ENCODE results near the gene CABP1.
"Not testable (repeated sequence)": the region's sequence is repeated elsewhere in the genome, so short reads cannot be mapped to it uniquely, and the experiment has no call there.

The CABP1 gene

DNA sequence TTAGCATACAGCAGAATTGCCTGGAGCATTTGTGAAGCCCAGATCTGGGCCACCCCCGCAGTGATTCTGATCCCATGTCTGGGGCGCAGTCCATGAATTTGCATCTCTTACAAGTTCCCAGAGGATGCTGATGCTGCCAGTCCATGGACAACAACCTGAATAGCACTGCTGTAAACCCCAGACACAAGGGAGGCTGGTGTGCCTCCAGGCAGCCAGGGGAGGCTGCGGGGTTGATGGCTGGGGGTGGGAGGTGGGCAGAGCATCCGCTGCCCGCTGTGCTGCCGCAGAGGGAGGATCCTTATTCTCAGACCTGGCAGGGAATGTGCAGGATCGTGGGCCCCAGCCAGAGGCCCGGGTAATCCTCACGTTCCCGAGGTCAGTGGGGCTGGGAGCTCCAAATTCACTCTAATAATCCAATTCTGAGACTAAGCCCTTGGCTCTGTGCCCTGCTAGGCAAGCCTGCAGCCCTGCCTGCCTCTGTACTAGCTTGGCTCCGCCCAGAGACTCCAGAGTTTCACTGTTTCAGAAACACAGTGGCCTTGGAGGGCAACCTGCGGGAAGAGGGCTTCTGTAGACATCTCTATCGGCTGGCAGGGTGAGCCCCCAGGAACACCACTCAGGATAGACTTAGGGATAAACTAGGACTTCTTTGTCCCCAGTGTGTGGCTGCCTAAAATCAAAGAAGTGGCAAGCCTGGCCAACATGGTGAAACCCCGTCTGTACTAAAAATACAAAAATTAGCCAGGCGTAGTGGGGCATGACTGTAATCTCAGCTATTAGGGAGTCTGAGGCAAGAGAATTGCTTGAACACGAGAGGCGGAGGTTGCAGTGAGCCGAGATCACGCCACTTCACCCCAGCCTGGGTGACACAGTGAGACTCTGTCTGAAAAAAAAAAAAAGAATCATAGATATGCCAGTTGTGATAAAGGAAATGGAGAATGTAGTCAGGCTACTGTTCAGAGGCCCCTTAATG is 28.7 kb downstream of the CABP1 start:
- peak; percentile 1 for DNase-seq

- DNase-seq: not testable (repeated sequence)
Measured at GRCh38 chr12:120670237-120670636, 29.8 kb downstream of the CABP1 start.

DNA sequence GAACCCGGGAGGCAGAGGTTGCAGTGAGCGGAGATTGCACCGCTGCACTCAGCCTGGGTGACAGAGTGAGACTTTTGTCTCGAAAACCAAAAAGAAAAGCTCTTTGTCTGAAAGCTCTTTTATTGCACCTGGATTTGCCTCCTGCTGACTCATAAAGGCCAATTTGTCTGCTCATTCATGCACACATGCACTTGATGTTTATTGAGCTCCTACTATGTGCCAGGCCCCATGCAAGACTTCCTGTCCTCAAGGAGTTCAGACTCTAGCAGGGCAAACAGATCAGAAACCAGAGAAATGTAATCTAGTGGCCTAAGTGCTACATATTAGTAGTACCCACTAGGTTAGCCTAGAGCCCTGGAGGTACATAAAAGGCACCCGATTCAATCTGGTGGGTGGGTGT is 30.2 kb downstream of the CABP1 start:
- DNase-seq: no peak

GRCh38 chr12:120674097-120674636 is 33.7 kb downstream of the CABP1 start:
- DNase-seq: no peak

DNA sequence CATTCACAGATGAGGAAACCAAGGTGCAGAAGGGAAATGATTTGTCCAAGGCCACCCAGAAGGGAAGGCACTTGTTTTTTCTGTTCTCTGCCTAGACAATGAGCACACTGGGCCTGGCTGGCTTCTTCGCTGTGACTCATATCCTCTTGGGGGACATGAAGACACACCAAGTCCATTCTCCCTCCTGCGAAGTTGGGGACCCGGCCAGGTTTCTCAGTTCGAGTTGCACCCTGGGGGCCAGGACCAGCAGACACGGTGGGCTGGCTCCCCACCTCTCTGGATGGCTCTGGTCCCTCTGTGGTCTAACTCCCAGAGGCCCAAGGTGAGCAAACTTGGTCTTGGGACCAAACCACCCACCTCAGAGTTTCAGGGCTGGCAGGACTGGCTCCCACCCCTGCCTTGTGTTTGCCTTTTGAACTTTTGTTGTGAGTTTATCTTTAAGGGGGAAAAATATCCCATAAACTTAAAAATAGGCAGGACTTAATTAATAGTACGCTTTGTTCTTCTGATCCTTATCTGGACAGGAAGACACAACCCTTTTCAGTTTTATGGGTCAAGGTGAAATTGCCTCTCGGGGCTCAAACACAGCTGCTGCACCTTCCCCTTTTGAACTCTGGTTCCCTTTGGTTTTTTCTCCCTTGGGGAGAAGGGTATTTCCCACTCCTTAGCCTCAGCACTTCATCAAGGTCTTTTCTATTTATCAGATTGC is 37.5 kb downstream of the CABP1 start:
- DNase-seq: no peak

DNA sequence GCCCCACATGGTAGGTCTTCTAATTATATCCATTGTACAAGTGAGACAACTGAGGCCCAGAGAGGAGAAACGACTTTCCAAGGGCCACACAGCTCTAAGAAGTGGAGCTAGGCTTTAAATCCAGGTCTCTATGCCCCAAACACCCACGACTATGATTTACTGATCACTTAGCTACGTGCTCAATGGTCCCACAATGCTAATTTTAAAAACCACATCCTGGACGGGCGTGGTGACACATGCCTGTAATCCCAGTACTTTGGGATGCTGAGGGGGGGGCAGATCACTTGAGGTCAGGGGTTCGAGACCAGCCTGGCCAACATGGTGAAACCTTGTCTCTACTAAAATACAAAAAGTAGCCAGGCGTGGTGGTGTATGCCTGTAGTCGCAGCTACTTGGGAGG is 38.1 kb downstream of the CABP1 start:
- no peak for DNase-seq

GRCh38 chr12:120680165-120680738 is 39.8 kb downstream of the CABP1 start:
- no peak for DNase-seq

DNA sequence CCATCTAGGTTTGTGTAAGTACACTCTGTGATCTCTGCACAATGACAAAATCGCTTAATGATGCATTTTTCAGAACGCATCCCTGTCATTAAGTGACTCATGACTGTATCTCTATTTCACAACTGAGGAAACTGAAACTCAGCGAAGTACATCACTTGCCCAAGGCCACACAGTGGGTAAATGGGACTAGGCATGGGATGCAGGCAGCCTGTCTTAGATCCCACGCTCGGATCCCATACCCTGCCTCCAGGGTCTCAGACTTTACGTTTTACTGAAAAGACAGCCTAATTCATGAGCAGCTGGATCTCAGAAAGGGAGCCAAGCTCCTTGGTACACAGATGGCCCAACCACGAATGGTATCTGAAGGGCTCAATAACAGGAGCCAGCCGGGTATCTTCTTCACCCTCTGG is 44.1 kb downstream of the CABP1 start:
- DNase-seq: no peak

DNA sequence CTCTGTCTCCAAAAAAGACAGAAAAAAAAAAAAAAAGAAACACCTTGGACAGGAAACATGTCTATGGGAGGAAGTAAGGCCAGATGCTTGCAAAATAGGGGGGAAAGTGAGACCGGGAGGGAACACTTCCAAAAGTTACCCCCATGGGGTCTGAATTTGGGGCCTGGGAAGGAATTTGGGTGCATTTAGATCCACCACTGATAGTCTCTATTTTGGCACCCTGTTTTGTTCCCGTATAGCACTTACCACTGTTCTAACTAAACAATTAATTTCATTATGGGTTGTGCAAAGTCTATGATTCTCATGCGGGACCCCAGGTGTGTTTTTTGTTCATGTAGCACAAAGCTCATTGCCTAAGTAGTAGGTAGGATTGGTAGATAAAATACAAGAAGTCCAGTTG is 45.1 kb downstream of the CABP1 start:
- no peak for DNase-seq

- DNase-seq: peak; percentile 91
Measured at GRCh38 chr12:120686151-120686689, 45.8 kb downstream of the CABP1 start.

DNA sequence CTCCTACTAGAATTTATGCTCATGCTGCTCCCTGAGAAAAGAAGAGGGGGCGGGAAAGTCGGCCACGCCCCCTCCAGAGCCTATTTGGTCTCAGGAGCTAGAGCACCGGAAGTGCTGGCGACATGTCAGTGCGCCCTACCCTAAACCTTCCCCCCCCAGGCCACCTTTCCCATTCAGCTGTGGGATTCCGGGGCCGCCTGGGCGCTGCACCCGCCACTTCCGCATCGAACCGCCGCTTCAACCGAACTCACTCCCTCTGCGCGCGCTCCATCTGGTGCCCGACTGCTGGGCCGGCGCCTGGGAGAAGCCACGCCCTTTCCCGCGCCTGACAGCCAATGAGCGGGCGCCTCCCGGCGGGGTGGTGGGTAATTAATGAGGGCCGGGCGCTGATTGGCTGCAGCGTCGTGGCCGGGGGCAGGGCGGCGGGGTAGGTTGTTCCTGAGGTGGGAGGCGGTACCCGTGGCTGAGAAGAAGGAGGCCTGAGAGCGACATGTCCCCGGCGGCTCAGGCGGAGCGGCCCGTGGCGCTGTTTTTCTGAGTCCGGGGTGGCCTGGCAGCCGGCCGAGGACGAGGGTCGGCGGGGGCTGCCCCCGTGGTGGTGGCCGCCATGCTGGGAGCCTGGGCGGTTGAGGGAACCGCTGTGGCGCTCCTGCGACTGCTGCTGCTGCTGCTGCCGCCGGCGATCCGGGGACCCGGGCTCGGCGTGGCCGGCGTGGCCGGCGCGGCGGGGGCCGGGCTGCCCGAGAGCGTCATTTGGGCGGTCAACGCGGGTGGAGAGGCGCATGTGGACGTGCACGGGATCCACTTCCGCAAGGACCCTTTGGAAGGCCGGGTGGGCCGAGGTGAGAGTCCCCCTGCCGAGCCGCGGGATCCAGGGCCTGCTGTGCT is 46.5 kb downstream of the CABP1 start, which contains the start of gene MLEC:
MLEC (plus strand) TSS at position 460 of the 888 bp plus-strand sequence; CDS start at position 608, 148 bp downstream.
- DNase-seq: peak; percentile 97

GRCh38 chr12:120687578-120688289 is 47.3 kb downstream of the CABP1 start:
- no peak for DNase-seq

DNA sequence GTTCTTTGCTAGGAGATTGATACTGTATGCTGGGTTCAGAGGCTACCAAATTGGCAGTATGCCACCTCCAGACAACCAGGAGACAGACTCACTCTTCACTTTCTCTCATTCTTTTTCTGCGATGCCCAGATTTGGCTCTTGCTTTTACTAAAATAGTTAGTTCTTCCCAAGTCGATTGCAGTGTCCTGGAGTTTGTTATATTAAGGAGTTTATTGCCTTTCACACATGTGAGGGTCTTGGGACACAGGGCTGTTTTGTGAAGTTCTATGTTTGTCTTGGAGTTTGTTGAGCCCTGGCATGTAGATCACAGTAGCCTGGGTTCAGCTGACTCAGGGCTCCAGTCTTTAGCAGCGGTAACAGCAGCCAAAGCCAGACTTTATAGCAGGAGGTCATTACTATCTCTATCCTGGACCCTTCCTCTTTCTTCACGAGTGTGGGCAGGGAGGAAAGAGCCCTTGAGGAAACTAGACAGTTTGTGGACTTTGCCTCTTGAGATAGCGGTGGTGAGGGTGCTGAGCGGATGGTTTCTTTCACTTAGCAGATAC is 48.2 kb downstream of the CABP1 start:
- DNase-seq: no peak

- DNase-seq: no peak
Measured at GRCh38 chr12:120689397-120690082, 49.1 kb downstream of the CABP1 start.

DNA sequence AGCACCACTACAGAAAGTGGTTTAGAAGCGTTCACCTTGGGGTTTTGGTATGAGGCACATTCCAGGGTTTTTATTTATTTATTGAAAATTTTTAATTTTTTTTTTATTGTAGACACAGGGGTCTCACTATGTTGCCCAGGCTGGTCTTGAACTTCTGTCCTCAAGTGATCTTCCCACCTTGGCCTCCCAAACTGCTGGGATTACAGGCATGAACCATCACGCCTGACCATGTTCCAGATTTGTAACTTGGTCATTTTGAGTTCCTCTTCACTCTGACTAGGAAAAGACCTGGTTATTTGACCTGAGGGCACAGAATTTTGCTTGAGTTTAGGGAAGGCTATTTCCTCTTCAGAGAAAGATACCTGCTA is 49.6 kb downstream of the CABP1 start:
- DNase-seq: no peak

DNA sequence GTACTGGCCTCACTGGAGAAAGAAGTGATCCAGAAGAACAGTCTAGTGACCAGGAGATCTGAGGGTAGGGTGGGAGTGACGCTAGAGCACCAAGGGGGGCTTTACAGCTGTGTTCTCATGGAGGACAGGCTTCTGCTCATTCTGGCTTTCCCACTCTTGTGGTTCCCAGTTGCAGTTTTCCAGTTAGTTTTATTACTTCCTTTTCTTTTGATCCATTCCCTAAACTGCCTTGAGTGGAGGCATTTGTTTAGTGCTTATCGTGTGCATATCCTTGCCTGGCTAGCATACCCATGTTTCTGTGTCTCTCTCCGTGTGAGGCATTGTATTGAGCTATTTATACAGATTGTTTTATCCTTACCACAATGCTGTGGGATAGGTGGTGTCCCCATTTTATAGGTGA is 50.6 kb downstream of the CABP1 start:
- no peak for DNase-seq

DNA sequence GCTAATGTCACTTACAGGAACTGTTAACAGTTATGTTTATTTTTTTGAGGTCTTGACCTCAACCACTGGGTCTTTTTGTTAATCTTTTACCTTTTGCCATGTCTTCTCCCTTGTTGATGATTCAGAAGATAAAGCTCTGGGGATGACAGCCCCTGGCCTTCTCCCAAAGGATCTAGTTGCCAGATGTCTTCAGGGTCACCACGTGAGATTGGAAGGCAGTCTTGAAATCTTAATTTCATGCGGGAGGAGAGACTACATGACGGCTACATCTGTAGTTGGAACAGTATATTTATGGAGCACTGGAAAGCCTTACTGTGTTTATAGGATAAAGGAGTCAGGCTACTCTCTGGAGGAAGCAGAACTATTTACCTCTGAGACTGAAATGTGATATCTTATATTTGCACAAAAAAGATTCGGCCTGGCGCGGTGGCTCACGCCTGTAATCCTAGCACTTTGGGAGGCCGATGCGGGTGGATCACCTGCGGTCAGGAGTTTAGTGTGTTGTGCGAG is 52.2 kb downstream of the CABP1 start:
- DNase-seq: no peak

- no peak for DNase-seq
Measured at GRCh38 chr12:120693848-120694247, 53.4 kb downstream of the CABP1 start.

DNA sequence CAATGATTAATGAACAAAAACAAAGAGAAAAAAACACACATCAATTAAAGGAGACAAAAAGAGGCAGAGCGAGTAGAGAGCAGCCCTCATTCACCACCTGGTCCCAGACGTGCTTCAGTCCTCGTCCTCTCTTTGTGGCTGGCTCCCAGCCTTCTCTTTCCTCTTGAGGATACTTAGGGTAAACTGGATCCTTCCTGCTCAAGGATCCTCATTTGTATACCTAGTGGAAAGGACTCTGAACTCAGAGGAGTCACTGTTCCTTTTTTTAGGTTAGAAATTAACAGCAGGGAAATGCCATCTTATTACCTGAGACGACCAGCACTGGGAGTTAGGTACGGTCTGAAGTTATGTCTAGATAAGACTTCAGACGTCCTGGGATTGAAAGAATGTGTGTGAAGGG is 56.2 kb downstream of the CABP1 start:
- DNase-seq: no peak

DNA sequence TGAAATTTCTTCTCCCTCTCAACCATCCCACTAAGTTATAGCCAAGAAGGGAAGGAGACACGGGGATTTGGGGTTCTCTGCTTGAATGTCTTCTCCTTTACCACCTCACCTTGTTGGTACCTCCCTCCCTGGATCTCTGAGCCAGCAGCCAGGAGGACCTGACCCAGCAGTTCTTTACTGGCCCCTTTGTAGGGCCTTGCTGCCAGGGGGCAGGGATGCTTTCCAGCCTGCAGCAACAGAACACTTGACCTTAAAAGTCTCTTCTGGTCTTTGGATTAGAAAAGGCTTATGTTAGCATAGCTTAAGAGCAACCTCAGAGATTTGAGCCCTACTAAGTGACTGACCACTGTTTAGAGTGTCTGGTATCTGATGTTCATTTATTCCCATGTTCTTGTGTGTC is 56.9 kb downstream of the CABP1 start:
- DNase-seq: no peak
